OCI-LY7 (cell line): ENCODE results near the gene CTSH. TPM values are rescaled to one million over a fixed set of nuclear protein-coding genes. Genes with fewer than 3 reads are reported as not detected.
"Not testable (repeated sequence)": the region's sequence is repeated elsewhere in the genome, so short reads cannot be mapped to it uniquely, and the experiment has no call there.

Experiments
- BruUV-seq: library from RNA; stranded (reverse); fragments of 400-500 nt; replicated peaks from 2 replicates; lab custom pipeline; 2021; lab: Mats Ljungman, UMichigan
- CTCF ChIA-PET: fragments of 300-600 bp; sonication (Branson Sonifier 250); formaldehyde crosslinking; loops from one replicate; lab custom pipeline; 2022; ENCODE audit warnings: antibody characterized with exemption; ENCODE audit not compliant: unreplicated experiment; lab: Charles Lee
- POLR2A ChIA-PET: fragments of 300-600 bp; sonication (Branson Sonifier 250); formaldehyde crosslinking; loops from one replicate; lab custom pipeline; 2022; ENCODE audit warnings: antibody characterized with exemption; lab: Charles Lee
- DNase-seq: peaks from one replicate; pipeline ENCODE4 v3.0.0-alpha.2; 2015; ENCODE audit warnings: low spot score
- H2AFZ ChIP-seq: fragments of 200-600 bp; sonication (generic), shearing (Covaris generic); 2 replicates; pipeline ENCODE4 v1.6.1; 2014; ENCODE audit warnings: mild to moderate bottlenecking, antibody characterized with exemption, low read length, moderate library complexity
- H3K27ac ChIP-seq: fragments of 200-600 bp; sonication (generic); 2 replicates; pipeline ENCODE4 v1.5.1; 2014; ENCODE audit warnings: mixed run types, low read depth, mild to moderate bottlenecking, moderate library complexity, low read length, inconsistent platforms; ENCODE audit not compliant: poor library complexity, severe bottlenecking
- H3K36me3 ChIP-seq: fragments of 200-600 bp; sonication (generic); 2 replicates; pipeline ENCODE4 v1.6.1; 2014; ENCODE audit warnings: mild to moderate bottlenecking, antibody characterized with exemption, low read length, moderate library complexity, mixed read lengths; ENCODE audit not compliant: insufficient read depth
- H3K4me1 ChIP-seq: fragments of 200-600 bp; sonication (generic); 2 replicates; pipeline ENCODE4 v1.5.1; 2014; ENCODE audit warnings: mild to moderate bottlenecking, low read length; ENCODE audit not compliant: insufficient read depth, poor library complexity, severe bottlenecking
- H3K4me2 ChIP-seq: fragments of 200-600 bp; sonication (generic); 2 replicates; pipeline ENCODE4 v1.6.1; 2014; ENCODE audit warnings: mild to moderate bottlenecking, low read length
- H3K4me3 ChIP-seq: fragments of 200-600 bp; sonication (generic); 2 replicates; pipeline ENCODE4 v1.5.1; 2014; ENCODE audit warnings: mild to moderate bottlenecking, low read depth, low read length; ENCODE audit not compliant: poor library complexity, severe bottlenecking
- H3K79me2 ChIP-seq: fragments of 200-600 bp; sonication (generic); 2 replicates; pipeline ENCODE4 v1.6.1; 2016; ENCODE audit warnings: low read depth, mild to moderate bottlenecking, low read length, moderate library complexity, mixed read lengths; ENCODE audit not compliant: insufficient read depth
- H3K9me2 ChIP-seq: fragments of 200-600 bp; sonication (generic); 2 replicates; pipeline ENCODE4 v1.6.1; 2016; ENCODE audit warnings: mild to moderate bottlenecking, low read length, mixed read lengths; ENCODE audit not compliant: insufficient read depth
- H3K9me3 ChIP-seq: fragments of 200-600 bp; sonication (generic); 2 replicates; pipeline ENCODE4 v1.6.1; 2014; ENCODE audit warnings: mild to moderate bottlenecking, mixed run types, low read length, mixed read lengths
- H4K20me1 ChIP-seq: fragments of 200-600 bp; sonication (generic); 2 replicates; pipeline ENCODE4 v1.6.1; 2014; ENCODE audit warnings: mild to moderate bottlenecking, antibody characterized with exemption, low read length, moderate library complexity, mixed read lengths; ENCODE audit not compliant: insufficient read depth
- EZH2phosphoT487 ChIP-seq: fragments of 200-600 bp; sonication (generic); IDR thresholded peaks from 2 replicates; pipeline ENCODE4 v1.6.1; 2018; ENCODE audit warnings: low read depth, borderline replicate concordance, mild to moderate bottlenecking, mixed run types, antibody characterized with exemption, low read length, moderate library complexity, mixed read lengths
- intact Hi-C: fragments of 100-400 bp; cut with micrococcal nuclease; formaldehyde crosslinking; loops from one replicate; pipeline ENCODE4 v1.10.0; 2022; ENCODE audit not compliant: unreplicated experiment
- total RNA-seq, 2 experiments: library from RNA; depleted of rRNA in 1 of 2; stranded (reverse); fragments of >200 nt in 1 of 2; shearing (Covaris generic) in 1 of 2; gene quantifications; 2 replicates each; pipeline ENCODE4 v1.2.3, GENCODE V29; 2014 to 2022
- TF ChIP-seq, protein P1 (sequence below): fragments of 200-600 bp; sonication (generic); conservative IDR thresholded peaks from 2 replicates; pipeline ENCODE4 v1.5.1; 2014; ENCODE audit warnings: mild to moderate bottlenecking, antibody characterized with exemption, low read length, moderate library complexity, mixed read lengths

Gene CTSH
- total RNA-seq, 2 experiments from 2014 or later, result 21.5 to 26.9 TPM

DNA sequence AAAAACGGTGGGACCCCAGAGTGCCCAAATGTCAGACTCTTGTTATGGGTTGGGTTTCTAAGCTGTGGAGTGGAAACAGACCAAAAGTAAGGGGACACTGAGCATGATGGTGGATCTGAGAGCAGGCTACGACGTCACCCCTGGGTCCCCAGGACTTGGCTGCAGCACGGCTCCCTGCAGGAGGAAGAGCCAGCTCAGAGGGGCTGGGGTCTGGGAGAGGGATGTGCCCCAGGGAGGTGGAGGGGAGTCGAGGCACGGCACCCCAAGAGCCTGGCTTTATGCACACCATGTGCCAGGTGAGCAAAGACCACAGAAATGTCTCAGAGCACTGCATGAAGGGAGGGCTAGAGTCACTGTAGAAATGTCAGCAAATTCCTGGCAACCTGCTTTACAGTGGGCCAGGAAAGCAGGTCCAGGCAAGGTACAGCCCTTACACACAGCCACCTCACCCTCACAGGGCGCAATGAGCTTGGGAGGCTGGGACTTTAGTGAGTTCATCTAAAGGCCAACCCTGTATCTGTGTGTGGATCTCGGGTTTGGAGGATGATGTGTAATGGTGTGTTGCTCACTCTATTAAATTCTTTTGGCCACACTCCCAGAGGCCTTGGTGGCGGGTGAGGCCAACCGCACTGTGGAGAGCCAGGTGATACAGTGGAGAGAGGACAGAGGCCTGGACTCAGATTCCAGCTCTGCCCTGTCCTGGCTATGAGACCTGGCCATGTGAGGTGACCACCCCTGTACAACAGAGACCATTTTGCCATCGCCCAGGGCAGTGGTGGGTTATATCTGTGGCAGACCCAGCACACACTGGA, 14.1 kb downstream of the CTSH start:
- Histone ChIP-seq H3K36me3 (peaks cover 4% of the 10 kb centered on the region; the same call in 1 of the 2 replicates), H3K79me2 (no peaks in the 10 kb centered on the region), H2AFZ (no peak overlapping the region), H3K4me2 (no peak overlapping the region), H4K20me1 (no peaks in the 10 kb centered on the region), H3K9me3 (no peaks in the 10 kb centered on the region), H3K4me3 (no peak overlapping the region), H3K27ac (no peak overlapping the region), H3K4me1 (no peaks in the 10 kb centered on the region), H3K9me2 (no peaks in the 10 kb centered on the region)
- intact Hi-C loops, result no loop called here
- BruUV-seq, result no TSS peak
- TF ChIP-seq EZH2phosphoT487, result no peak
- TF ChIP-seq, protein P1, sequence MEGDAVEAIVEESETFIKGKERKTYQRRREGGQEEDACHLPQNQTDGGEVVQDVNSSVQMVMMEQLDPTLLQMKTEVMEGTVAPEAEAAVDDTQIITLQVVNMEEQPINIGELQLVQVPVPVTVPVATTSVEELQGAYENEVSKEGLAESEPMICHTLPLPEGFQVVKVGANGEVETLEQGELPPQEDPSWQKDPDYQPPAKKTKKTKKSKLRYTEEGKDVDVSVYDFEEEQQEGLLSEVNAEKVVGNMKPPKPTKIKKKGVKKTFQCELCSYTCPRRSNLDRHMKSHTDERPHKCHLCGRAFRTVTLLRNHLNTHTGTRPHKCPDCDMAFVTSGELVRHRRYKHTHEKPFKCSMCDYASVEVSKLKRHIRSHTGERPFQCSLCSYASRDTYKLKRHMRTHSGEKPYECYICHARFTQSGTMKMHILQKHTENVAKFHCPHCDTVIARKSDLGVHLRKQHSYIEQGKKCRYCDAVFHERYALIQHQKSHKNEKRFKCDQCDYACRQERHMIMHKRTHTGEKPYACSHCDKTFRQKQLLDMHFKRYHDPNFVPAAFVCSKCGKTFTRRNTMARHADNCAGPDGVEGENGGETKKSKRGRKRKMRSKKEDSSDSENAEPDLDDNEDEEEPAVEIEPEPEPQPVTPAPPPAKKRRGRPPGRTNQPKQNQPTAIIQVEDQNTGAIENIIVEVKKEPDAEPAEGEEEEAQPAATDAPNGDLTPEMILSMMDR, result no peak
- DNase-seq, result no peak
- ChIA-PET POLR2A (no interaction called here), CTCF (no interaction called here)

DNA sequence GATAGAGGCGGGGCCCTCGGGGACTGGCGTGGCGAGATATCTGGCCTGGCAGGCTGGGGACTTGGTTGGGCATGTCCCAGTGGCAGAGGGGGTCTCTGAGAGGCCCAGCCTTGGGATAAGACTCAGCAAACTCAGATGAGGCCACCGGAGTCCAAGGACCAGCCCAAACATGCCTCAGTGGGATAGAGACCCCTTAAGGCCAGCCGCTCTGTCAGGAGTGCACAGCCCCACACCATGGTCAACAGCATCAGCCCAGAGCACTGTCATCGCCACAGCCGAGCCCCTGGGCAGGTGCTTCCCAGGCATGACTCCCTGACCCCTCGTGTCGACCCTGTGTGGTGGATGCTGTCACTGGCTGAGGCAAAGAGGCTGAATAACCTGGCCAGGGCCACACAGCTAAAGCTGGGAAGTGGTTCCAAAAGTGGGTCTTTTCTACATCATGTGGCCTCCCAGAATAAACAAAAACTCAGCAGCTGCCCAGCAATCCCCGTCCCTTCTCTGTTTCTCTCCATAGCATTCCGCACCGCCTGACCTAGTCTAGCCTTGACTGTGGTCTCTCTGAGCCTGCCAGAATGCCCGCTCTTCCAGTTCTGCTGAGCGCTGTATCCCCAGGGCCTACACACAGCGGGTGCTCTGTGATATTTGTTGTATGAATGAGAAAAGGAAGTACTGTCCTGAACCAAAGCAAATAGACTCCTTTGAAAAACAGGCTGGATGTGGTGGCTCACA, 15.1 kb downstream of the CTSH start:
- POLR2A ChIA-PET, result no interaction called here
- TF ChIP-seq, protein P1, result no peak
- TF ChIP-seq EZH2phosphoT487, result no peak
- H3K27ac ChIP-seq, result no peak overlapping the region
- DNase-seq, result no peak
- intact Hi-C loops, result no loop called here
- no TSS peak for BruUV-seq
- H3K4me3 ChIP-seq, result no peak overlapping the region
- CTCF ChIA-PET, result no interaction called here
- H3K36me3 ChIP-seq, result peaks cover 4% of the 10 kb centered on the region; the same call in 1 of the 2 replicates
- H4K20me1 ChIP-seq, result no peaks in the 10 kb centered on the region
- H3K9me3 ChIP-seq, result no peaks in the 10 kb centered on the region
- no peaks in the 10 kb centered on the region for H3K79me2 ChIP-seq
- no peak overlapping the region for H2AFZ ChIP-seq
- H3K4me1 ChIP-seq, result no peaks in the 10 kb centered on the region
- H3K4me2 ChIP-seq, result no peak overlapping the region
- no peaks in the 10 kb centered on the region for H3K9me2 ChIP-seq

DNA sequence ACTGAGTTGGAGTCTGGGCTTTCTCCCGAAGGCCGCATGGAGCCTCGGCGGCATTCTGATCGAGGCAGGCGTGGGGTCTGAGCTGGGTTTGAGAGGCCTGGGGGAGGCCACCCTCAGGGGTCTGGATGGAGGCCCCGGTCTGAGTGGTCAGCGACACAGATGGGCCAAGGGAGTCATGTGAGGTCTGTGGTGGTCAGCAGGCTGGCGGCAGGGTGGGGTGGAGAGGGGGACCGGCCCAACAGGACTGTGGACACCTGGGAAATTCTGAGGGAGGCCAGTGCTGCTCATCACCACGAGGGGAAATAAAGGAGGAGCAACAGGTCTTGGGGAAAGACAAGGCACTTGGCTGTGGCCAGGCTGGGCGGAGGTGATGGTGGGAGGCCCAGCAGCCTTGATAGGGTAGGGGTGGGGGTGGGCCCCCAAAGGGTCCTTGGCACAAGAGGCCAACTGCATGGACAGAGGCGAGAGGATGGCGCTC, 16.2 kb downstream of the CTSH start:
- H3K27ac ChIP-seq, result no peak overlapping the region
- no peak for DNase-seq
- intact Hi-C loops, result no loop called here
- H3K79me2 ChIP-seq, result no peaks in the 10 kb centered on the region
- ChIA-PET CTCF (no interaction called here), POLR2A (no interaction called here)
- H3K36me3 ChIP-seq, result peaks cover 4% of the 10 kb centered on the region; the same call in 1 of the 2 replicates
- no TSS peak for BruUV-seq
- H3K9me2 ChIP-seq, result no peaks in the 10 kb centered on the region
- no peaks in the 10 kb centered on the region for H3K9me3 ChIP-seq
- no peak overlapping the region for H3K4me3 ChIP-seq
- H4K20me1 ChIP-seq, result no peaks in the 10 kb centered on the region
- TF ChIP-seq EZH2phosphoT487, result no peak
- TF ChIP-seq, protein P1, result no peak
- H2AFZ ChIP-seq, result no peak overlapping the region
- H3K4me1 ChIP-seq, result no peaks in the 10 kb centered on the region
- no peak overlapping the region for H3K4me2 ChIP-seq

DNA sequence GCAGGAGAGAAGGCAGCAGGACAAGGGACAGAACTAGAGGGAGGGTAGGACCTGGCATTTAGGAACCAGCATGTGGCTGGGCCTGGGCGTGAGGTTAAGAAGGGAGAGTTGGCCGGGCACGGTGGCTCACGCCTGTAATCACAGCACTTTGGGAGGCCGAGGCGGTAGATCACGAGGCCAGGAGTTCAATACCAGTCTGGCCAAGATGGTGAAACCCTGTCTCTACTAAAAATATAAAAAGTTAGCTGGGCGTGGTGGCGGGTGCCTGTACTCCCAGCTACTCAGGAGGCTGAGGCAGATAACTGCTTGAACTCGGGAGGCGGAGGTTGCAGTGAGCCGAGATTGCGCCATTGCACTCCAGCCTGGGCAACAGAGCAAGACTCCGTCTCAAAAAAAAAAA, 16.7 kb downstream of the CTSH start:
- H3K9me3 ChIP-seq, H3K79me2 ChIP-seq, intact Hi-C loops, H2AFZ ChIP-seq, H3K4me2 ChIP-seq, BruUV-seq, H3K4me3 ChIP-seq, DNase-seq, H4K20me1 ChIP-seq, POLR2A ChIA-PET, H3K9me2 ChIP-seq, CTCF ChIA-PET, H3K27ac ChIP-seq, H3K36me3 ChIP-seq, H3K4me1 ChIP-seq: not testable (repeated sequence)
